Activated naive CD8-positive, alpha-beta T cell treated with anti-CD3 and anti-CD28 coated beads, Interleukin-2, amount 50 U/mL, for 24 hours (primary cell): ENCODE results near the gene PACS2.

ENCODE experiments used
- ATAC-seq: fragments of 150-1000 bp; cut with Tn5 transposase; one replicate; pipeline ENCODE4 v1.10.0; 2021
- DNase-seq: peaks from one replicate; pipeline ENCODE4 v3.0.0; 2021
- H3K27ac Mint-ChIP-seq: one replicate; pipeline ENCODE4 v1.8.0; 2021; ENCODE audit warnings: mild to moderate bottlenecking, mixed read lengths
- H3K27me3 Mint-ChIP-seq: one replicate; pipeline ENCODE4 v1.8.0; 2021; ENCODE audit warnings: mixed read lengths
- H3K36me3 Mint-ChIP-seq: one replicate; pipeline ENCODE4 v1.8.0; 2021; ENCODE audit warnings: low read depth, mixed read lengths
- H3K4me1 Mint-ChIP-seq: one replicate; pipeline ENCODE4 v1.8.0; 2021; ENCODE audit warnings: mixed read lengths
- H3K4me3 Mint-ChIP-seq: one replicate; pipeline ENCODE4 v1.8.0; 2021; ENCODE audit warnings: mild to moderate bottlenecking, moderate library complexity, mixed read lengths
- H3K9me3 Mint-ChIP-seq: one replicate; pipeline ENCODE4 v1.8.0; 2021; ENCODE audit warnings: mixed read lengths

The PACS2 gene

DNA sequence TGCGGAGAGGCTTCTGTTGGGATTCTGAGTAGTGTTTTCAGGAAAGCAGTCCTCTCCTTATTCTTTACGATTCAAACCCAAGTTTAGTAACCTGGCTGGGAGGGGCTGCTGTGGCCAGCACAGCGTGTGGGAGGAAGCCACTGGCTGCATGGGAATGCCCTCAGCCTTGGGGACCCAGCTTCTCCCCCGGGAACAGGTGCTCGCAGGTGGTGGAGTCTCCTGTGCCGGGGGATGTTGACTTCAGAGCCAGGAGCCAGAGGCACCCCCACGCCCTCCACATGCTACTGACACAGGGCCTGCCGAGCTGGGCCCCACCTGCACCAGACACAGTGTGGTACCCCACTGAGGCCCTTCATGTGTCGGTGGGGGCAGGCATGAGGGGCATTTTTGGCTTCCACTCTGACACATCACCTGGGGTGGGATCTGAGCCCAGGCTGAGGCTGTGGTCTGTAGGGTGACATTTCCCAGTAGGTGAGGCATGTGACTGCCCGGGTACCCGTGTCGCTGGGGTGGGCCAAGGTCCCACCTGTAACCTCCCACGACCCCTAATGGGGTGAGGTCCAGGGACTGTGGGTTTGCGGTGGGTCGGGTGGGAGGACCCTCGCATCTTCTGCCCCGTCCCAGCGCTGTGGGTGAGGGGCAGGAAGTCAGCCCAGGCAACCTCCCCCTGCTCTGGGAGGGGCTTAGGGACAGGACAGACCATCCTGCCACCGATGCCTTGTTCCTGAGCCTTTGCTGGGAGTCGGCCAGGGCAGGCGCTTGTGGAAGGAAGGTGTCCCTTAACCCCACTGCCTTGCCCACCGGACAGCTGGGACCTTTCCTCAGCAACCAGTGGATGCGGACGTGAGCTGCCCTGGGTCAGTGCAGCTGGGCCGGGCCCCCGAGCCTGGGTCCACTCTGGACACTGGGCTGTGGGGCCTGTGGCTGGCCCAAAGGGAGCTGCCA is 131.6 kb downstream of the PACS2 start:
- no peaks in the 10 kb centered on the region for H3K9me3 Mint-ChIP-seq
- H3K4me3 Mint-ChIP-seq, result no peak overlapping the region
- DNase-seq (no peak), ATAC-seq (no peak)
- peaks cover 11% of the 10 kb centered on the region for H3K36me3 Mint-ChIP-seq
- no peak overlapping the region for H3K27ac Mint-ChIP-seq
- no peaks in the 10 kb centered on the region for H3K4me1 Mint-ChIP-seq
- no peaks in the 10 kb centered on the region for H3K27me3 Mint-ChIP-seq

DNA sequence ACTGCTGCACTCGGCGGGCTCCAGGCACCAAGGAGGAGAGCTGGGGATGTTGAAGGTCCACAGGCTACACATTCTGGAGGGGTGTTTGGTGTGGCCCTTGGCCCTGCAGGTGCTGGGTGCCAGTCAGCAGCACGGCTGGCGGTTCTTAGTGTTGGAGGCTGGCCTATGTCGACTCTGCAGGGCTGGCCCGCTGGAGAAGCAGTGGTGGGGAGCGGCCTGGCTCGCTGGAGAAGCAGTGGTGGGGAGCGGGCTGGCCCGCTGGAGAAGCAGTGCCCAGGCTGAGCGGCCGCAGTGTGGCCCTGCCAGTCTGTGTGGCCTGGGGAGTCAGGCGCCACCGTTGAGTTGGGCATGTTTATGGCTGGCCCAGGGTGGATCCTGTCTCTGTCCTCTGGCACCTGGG is 132.4 kb downstream of the PACS2 start:
- no peak for DNase-seq
- H3K4me3 Mint-ChIP-seq, result no peak overlapping the region
- ATAC-seq, result no peak
- H3K4me1 Mint-ChIP-seq, result no peaks in the 10 kb centered on the region
- H3K27me3 Mint-ChIP-seq, result no peaks in the 10 kb centered on the region
- no peaks in the 10 kb centered on the region for H3K9me3 Mint-ChIP-seq
- H3K27ac Mint-ChIP-seq, result no peak overlapping the region
- H3K36me3 Mint-ChIP-seq, result peaks cover 10% of the 10 kb centered on the region
